Activated naive CD4-positive, alpha-beta T cell treated with anti-CD3 and anti-CD28 coated beads for 36 hours (primary cell): ENCODE measurements around the gene CAMK1D. TPM values are rescaled to one million over a fixed set of nuclear protein-coding genes. Genes with fewer than 3 reads are reported as not detected.
"Not testable (repeated sequence)": the region's sequence is repeated elsewhere in the genome, so short reads cannot be mapped to it uniquely, and the experiment has no call there.

Experiments used
- CTCF ChIA-PET: fragments of 350-600 bp; sonication (Branson Sonifier 250); formaldehyde crosslinking; loops from one replicate; lab custom pipeline; 2021; ENCODE audit warnings: antibody characterized with exemption; lab: Charles Lee
- DNase-seq: peaks from one replicate; pipeline ENCODE4 v3.0.0-alpha.2; 2020
- H3K27ac Mint-ChIP-seq: one replicate; pipeline ENCODE4 v1.8.0; 2021; ENCODE audit warnings: mild to moderate bottlenecking, mixed read lengths
- H3K27me3 Mint-ChIP-seq: one replicate; pipeline ENCODE4 v1.8.0; 2021; ENCODE audit warnings: low read depth, mixed read lengths
- H3K36me3 Mint-ChIP-seq: one replicate; pipeline ENCODE4 v1.8.0; 2021; ENCODE audit warnings: low read depth, mixed read lengths
- H3K4me1 Mint-ChIP-seq: one replicate; pipeline ENCODE4 v1.8.0; 2021; ENCODE audit warnings: low read depth, mixed read lengths
- H3K4me3 Mint-ChIP-seq: one replicate; pipeline ENCODE4 v1.8.0; 2021; ENCODE audit warnings: mild to moderate bottlenecking, moderate library complexity, mixed read lengths
- H3K9me3 Mint-ChIP-seq: one replicate; pipeline ENCODE4 v1.8.0; 2021; ENCODE audit warnings: mixed read lengths
- intact Hi-C: fragments of 100-400 bp; cut with micrococcal nuclease; formaldehyde crosslinking; loops from one replicate; pipeline ENCODE4 v1.15.1; 2023
- total RNA-seq, 2 experiments: library from RNA; stranded (reverse); gene quantifications; one replicate each; pipeline ENCODE4 v1.2.3, GENCODE V29; 2021

Gene CAMK1D
- total RNA-seq, 2 experiments from 2014 or later: 9.5 to 11.3 TPM

DNA sequence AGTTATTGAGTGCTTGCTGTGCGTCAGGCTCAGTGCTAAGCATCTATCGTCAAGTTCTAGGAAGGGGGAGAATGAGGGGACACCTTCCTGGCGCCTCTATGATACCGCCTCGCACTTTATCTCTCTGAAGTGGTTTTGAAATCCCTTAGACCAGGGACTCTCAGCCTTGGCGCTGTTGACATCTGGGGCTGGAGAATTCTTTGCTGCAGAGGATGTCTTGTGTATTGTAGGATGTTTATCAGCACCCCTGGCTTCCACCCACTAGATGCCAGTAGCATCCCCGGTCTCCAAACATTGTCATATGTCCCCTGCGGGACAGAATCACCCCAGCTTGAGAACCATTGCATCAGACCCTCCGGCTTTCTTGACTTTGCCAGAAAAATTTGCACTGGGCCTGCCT is 366.7 kb downstream of the CAMK1D start:
- Mint-ChIP-seq H3K4me3 (no peak overlapping the region), H3K27ac (no peak overlapping the region), H3K36me3 (no peaks in the 10 kb centered on the region), H3K27me3 (no peaks in the 10 kb centered on the region), H3K4me1 (peaks cover 8% of the 10 kb centered on the region), H3K9me3 (no peaks in the 10 kb centered on the region)
- intact Hi-C loops: no loop called here
- CTCF ChIA-PET: no interaction called here
- no peak for DNase-seq

DNA sequence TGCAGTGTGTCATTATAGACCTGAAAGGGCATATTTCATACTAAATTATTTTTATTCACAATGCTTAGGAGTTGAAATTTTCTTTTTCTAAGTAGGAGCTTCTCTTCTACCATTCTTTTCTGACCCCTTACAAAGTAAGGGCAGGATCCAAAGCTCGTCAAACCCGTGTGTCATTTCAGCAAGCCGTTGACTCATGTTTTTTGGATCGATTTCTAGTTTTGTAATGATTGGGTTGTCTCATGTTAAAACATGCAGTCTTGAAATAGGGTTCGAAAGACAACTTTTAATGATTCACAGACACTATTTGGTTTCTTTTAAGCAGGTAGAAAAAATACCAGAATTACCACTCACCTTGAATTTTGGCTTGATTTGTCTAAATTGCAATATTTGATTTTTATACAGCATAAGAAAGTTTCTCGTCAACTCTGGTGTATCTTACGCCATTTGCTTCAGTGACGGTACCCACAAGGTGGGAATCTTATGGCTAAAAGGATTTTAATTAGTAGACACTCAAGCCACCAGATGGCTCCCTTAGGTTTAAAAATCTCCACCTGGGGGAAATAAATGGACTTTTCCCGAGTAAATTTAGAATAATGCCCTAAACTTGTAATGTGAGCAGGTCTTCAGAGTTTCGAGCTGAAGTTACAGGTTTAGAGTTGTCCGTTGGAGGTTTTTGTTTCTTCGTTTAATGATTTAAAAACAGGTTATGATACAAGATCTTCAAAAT is 368.8 kb downstream of the CAMK1D start:
- CTCF ChIA-PET: no interaction called here

GRCh38 chr10:12719365-12719764 is 370.0 kb downstream of the CAMK1D start:
- intact Hi-C loops: no loop called here
- Mint-ChIP-seq H3K4me1 (peaks cover 15% of the 10 kb centered on the region), H3K27me3 (no peaks in the 10 kb centered on the region), H3K27ac (peak overlapping the region; percentile 15), H3K9me3 (no peaks in the 10 kb centered on the region), H3K36me3 (no peaks in the 10 kb centered on the region), H3K4me3 (no peak overlapping the region)
- CTCF ChIA-PET: no interaction called here
- no peak for DNase-seq

More for the DNA sequence above, 368.8 kb downstream of the CAMK1D start:
- Mint-ChIP-seq H3K27ac (no peak overlapping the region), H3K4me3 (no peak overlapping the region), H3K27me3 (no peaks in the 10 kb centered on the region), H3K9me3 (no peaks in the 10 kb centered on the region), H3K4me1 (peaks cover 12% of the 10 kb centered on the region), H3K36me3 (no peaks in the 10 kb centered on the region)
- DNase-seq: no peak
- intact Hi-C loops: no loop called here

DNA sequence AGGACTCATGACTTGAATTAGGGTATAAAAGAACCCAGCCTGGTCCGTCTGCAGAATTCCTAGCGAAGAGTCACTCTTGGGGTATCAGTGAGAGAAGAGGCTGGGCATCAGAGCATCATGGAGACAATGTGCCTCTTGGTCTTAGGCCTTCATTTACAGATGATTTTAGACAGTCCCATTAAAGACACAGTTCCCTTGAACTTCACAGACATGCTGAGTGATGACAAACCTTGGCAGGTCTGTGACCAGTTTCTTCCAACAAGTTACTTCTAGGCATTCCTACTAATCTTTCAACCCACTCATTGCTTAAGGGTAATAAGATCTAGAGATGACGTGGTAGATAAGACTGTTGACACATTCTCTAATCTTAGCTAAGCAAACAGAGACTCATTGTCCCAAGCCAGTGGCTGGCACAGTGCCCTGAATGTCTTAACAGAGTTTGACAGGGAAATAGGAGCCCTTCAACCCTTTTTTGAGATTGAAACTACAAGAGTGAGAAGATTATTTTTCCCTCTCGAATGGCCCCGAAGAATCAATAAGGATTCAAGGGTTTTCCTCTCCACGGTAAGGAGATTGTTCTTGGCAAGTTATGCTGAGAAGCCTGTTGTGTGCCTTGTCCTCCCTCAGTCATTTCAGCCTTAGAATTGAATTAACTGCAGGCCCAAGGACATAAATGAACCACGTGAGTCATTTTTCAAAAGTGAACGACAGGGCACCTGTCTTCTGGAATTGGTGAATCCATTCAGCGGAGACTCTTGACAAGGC is 371.1 kb downstream of the CAMK1D start:
- Mint-ChIP-seq H3K4me1 (peaks cover 24% of the 10 kb centered on the region), H3K27ac (no peak overlapping the region), H3K27me3 (no peaks in the 10 kb centered on the region), H3K36me3 (no peaks in the 10 kb centered on the region), H3K9me3 (no peaks in the 10 kb centered on the region), H3K4me3 (no peak overlapping the region)
- CTCF ChIA-PET: no interaction called here
- intact Hi-C loops: no loop called here
- DNase-seq: peak; percentile 28

GRCh38 chr10:12721334-12721733 is 372.0 kb downstream of the CAMK1D start:
- Mint-ChIP-seq H3K36me3 (no peaks in the 10 kb centered on the region), H3K9me3 (no peaks in the 10 kb centered on the region), H3K4me3 (no peak overlapping the region), H3K27ac (no peak overlapping the region), H3K27me3 (no peaks in the 10 kb centered on the region), H3K4me1 (peaks cover 25% of the 10 kb centered on the region)
- no peak for DNase-seq
- intact Hi-C loops: no loop called here
- CTCF ChIA-PET: interaction anchor here (1.3 kb wide), 1 partner anchor 8 kb away, joined by 3 read pairs; no protein-coding TSS in a partner anchor

GRCh38 chr10:12723220-12723619 is 373.9 kb downstream of the CAMK1D start:
- Mint-ChIP-seq H3K27ac (no peak overlapping the region), H3K27me3 (no peaks in the 10 kb centered on the region)
- CTCF ChIA-PET: interaction anchor here (1.5 kb wide), 1 partner anchor 13 kb away, joined by 4 read pairs; no protein-coding TSS in a partner anchor

GRCh38 chr10:12724807-12725579 is 375.6 kb downstream of the CAMK1D start:
- H3K27ac Mint-ChIP-seq: no peak overlapping the region
- H3K36me3 Mint-ChIP-seq: no peaks in the 10 kb centered on the region
- CTCF ChIA-PET: interaction anchor here (0.6 to 4.3 kb wide), 5 partner anchors 13 to 511 kb away, joined by 3 to 18 read pairs (median 5); no protein-coding TSS in a partner anchor
- H3K4me3 Mint-ChIP-seq: no peak overlapping the region
- DNase-seq: no peak
- no peaks in the 10 kb centered on the region for H3K9me3 Mint-ChIP-seq
- intact Hi-C loops: no loop called here
- peaks cover 27% of the 10 kb centered on the region for H3K4me1 Mint-ChIP-seq
- H3K27me3 Mint-ChIP-seq: no peaks in the 10 kb centered on the region

More at GRCh38 chr10:12723220-12723619, 373.9 kb downstream of the CAMK1D start:
- Mint-ChIP-seq H3K9me3 (no peaks in the 10 kb centered on the region), H3K36me3 (no peaks in the 10 kb centered on the region), H3K4me1 (peaks cover 35% of the 10 kb centered on the region), H3K4me3 (no peak overlapping the region)
- DNase-seq: no peak
- intact Hi-C loops: no loop called here

DNA sequence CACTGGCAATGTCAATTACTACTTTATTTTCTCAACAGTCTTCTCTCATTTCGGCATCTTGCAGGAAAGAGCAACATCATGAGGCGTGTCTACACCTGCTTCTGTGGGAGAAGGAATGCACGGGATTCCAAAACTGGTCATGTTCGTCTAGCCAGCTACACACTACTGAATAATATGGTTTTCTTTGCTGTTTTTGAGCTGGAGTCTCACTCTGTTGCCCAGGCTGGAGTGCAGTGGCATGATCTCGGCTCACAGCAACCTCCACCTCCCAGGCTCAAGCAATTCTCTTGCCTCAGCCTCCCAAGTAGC is 376.2 kb downstream of the CAMK1D start:
- H3K9me3 Mint-ChIP-seq, intact Hi-C loops, DNase-seq, H3K36me3 Mint-ChIP-seq, H3K27me3 Mint-ChIP-seq, H3K4me3 Mint-ChIP-seq, H3K27ac Mint-ChIP-seq: not testable (repeated sequence)
- CTCF ChIA-PET: interaction anchor here (0.6 to 4.3 kb wide), 5 partner anchors 13 to 511 kb away, joined by 3 to 18 read pairs (median 5); no protein-coding TSS in a partner anchor
- H3K4me1 Mint-ChIP-seq: peaks cover 27% of the 10 kb centered on the region

- Mint-ChIP-seq H3K36me3 (no peaks in the 10 kb centered on the region), H3K9me3 (no peaks in the 10 kb centered on the region), H3K27ac (peak overlapping the region; percentile 7), H3K4me1 (peaks cover 27% of the 10 kb centered on the region), H3K4me3 (no peak overlapping the region), H3K27me3 (no peaks in the 10 kb centered on the region)
- peak; percentile 72 for DNase-seq
- intact Hi-C loops: loop anchor here (1.0 kb wide), 1 partner anchor 279 kb away; no protein-coding TSS in a partner anchor
- CTCF ChIA-PET: interaction anchor here (0.6 to 4.3 kb wide), 5 partner anchors 15 to 1227 kb away, joined by 3 to 18 read pairs (median 4); no protein-coding TSS in a partner anchor
Observed at GRCh38 chr10:12726971-12727831, 377.9 kb downstream of the CAMK1D start.

GRCh38 chr10:12727832-12728215 is 378.5 kb downstream of the CAMK1D start:
- H3K27me3 Mint-ChIP-seq: no peaks in the 10 kb centered on the region
- CTCF ChIA-PET: interaction anchor here (4.3 kb wide), 1 partner anchor 18 kb away, joined by 18 read pairs; no protein-coding TSS in a partner anchor
- H3K9me3 Mint-ChIP-seq: no peaks in the 10 kb centered on the region
- H3K27ac Mint-ChIP-seq: no peak overlapping the region
- DNase-seq: no peak
- H3K4me1 Mint-ChIP-seq: peaks cover 25% of the 10 kb centered on the region
- no peak overlapping the region for H3K4me3 Mint-ChIP-seq
- no peaks in the 10 kb centered on the region for H3K36me3 Mint-ChIP-seq
- intact Hi-C loops: loop anchor here (1.0 kb wide), 1 partner anchor 280 kb away; no protein-coding TSS in a partner anchor

DNA sequence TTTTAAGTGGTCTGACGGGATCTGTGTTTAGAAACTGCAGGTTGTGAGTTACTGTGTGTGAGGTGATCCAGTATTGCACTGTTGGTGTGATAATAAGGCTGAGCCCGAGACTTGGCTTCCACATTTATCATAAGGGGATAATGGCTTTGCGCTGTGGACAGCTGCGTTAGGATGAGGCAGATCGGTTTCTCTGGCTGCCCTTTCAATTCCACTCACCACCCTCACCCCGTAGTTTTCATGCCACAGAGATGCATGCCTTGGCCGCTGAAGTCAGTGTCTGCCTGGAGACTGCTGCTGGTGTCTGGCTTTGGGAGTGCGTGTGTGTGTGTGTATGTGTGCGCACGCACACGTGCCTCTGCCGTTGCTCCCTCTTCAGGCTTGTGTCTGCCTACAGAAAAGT is 379.1 kb downstream of the CAMK1D start:
- CTCF ChIA-PET: interaction anchor here (0.6 to 4.3 kb wide), 3 partner anchors 19 to 347 kb away, joined by 3 to 18 read pairs (median 3); no protein-coding TSS in a partner anchor
- Mint-ChIP-seq H3K27me3 (no peaks in the 10 kb centered on the region), H3K4me1 (peaks cover 23% of the 10 kb centered on the region), H3K27ac (no peak overlapping the region), H3K9me3 (no peaks in the 10 kb centered on the region), H3K36me3 (no peaks in the 10 kb centered on the region), H3K4me3 (no peak overlapping the region)
- DNase-seq: no peak
- intact Hi-C loops: no loop called here
